Endothelial cell (in vitro differentiated cells): ENCODE measurements around the gene RPL31. TPM values are rescaled to one million over a fixed set of nuclear protein-coding genes. Genes with fewer than 3 reads are reported as not detected.
A peak's percentile ranks its signal among the peaks of the same experiment; 100 is the strongest.

Experiments
- DNase-seq: peaks from one replicate; pipeline ENCODE4 v3.0.0; 2021; ENCODE audit warnings: low spot score
- H3K27ac Mint-ChIP-seq: one replicate; pipeline ENCODE4 v1.8.0; 2021; ENCODE audit warnings: mixed read lengths, inconsistent platforms; ENCODE audit not compliant: unreplicated experiment
- H3K27me3 Mint-ChIP-seq: one replicate; pipeline ENCODE4 v1.8.0; 2021; ENCODE audit warnings: mild to moderate bottlenecking, moderate library complexity, mixed read lengths, inconsistent platforms; ENCODE audit not compliant: unreplicated experiment
- H3K36me3 Mint-ChIP-seq: one replicate; pipeline ENCODE4 v1.8.0; 2021; ENCODE audit warnings: mild to moderate bottlenecking, low read depth, mixed read lengths, inconsistent platforms; ENCODE audit not compliant: unreplicated experiment
- H3K4me1 Mint-ChIP-seq: one replicate; pipeline ENCODE4 v1.8.0; 2021; ENCODE audit warnings: mild to moderate bottlenecking, mixed read lengths, inconsistent platforms; ENCODE audit not compliant: unreplicated experiment
- H3K4me3 Mint-ChIP-seq: one replicate; pipeline ENCODE4 v1.8.0; 2021; ENCODE audit warnings: mild to moderate bottlenecking, mixed read lengths, inconsistent platforms; ENCODE audit not compliant: unreplicated experiment
- H3K9me3 Mint-ChIP-seq: one replicate; pipeline ENCODE4 v1.8.0; 2021; ENCODE audit warnings: mixed read lengths, inconsistent platforms; ENCODE audit not compliant: unreplicated experiment
- total RNA-seq: library from RNA; stranded (reverse); fragmentation: NEBNext Ultra II Directional; extraction: Animal tissue kit (Norgen Biotek cat#: 25700); gene quantifications from one replicate; pipeline ENCODE4 v1.2.1, GENCODE V29; 2021; ENCODE audit not compliant: unreplicated experiment
- TF ChIP-seq, protein P1 (sequence below): fragments of 200-600 bp; sonication (generic); IDR thresholded peaks from one replicate; pipeline ENCODE4 v1.5.0; 2021; ENCODE audit warnings: antibody characterized with exemption; ENCODE audit not compliant: unreplicated experiment

Gene RPL31
- total RNA-seq, 1 donor from 2014 or later: 1,589 TPM

DNA sequence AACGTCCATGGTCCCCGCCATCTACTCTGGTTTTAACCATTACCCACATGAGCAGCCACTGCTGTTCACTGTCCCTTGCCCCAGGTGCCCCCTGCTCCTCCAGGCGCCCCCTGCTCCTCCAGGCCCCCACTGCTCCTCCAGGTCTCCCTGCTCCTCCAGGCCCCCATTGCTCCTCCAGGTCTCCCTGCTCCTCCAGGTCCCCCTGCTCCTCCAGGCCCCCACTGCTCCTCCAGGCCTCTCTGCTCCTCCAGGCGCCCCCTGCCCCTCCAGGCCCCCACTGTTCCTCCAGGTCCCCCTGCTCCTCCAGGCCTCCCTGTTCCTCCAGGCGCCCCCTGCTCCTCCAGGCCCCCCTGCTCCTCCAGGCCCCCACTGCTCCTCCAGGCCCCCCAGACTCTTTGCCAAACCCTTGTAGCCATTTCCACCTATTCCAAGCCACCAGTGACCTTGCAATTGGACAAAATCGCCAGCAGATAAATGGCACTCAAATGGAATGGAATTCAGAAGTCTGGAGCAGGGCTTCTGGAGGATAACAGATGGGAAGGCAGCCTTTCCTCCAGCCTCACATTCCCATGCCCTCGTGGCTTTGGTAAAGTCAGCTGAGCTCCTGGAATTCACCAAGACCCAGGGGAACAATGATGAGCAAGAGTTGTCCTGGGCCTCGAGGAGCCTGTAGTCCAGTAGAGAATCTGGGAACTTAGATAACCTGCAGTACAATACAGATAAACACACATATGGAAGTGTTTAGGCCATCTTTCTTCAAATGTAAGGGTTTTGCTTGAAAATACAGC is 13.3 kb upstream of the RPL31 start:
- peak overlapping the region; percentile 77 for H3K4me3 Mint-ChIP-seq
- TF ChIP-seq, protein P1, sequence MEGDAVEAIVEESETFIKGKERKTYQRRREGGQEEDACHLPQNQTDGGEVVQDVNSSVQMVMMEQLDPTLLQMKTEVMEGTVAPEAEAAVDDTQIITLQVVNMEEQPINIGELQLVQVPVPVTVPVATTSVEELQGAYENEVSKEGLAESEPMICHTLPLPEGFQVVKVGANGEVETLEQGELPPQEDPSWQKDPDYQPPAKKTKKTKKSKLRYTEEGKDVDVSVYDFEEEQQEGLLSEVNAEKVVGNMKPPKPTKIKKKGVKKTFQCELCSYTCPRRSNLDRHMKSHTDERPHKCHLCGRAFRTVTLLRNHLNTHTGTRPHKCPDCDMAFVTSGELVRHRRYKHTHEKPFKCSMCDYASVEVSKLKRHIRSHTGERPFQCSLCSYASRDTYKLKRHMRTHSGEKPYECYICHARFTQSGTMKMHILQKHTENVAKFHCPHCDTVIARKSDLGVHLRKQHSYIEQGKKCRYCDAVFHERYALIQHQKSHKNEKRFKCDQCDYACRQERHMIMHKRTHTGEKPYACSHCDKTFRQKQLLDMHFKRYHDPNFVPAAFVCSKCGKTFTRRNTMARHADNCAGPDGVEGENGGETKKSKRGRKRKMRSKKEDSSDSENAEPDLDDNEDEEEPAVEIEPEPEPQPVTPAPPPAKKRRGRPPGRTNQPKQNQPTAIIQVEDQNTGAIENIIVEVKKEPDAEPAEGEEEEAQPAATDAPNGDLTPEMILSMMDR: no peak
- H3K36me3 Mint-ChIP-seq: peaks cover 31% of the 10 kb centered on the region
- H3K4me1 Mint-ChIP-seq: peaks cover 8% of the 10 kb centered on the region
- H3K9me3 Mint-ChIP-seq: no peaks in the 10 kb centered on the region
- peaks cover 8% of the 10 kb centered on the region for H3K27me3 Mint-ChIP-seq
- H3K27ac Mint-ChIP-seq: no peak overlapping the region
- no peak for DNase-seq

DNA sequence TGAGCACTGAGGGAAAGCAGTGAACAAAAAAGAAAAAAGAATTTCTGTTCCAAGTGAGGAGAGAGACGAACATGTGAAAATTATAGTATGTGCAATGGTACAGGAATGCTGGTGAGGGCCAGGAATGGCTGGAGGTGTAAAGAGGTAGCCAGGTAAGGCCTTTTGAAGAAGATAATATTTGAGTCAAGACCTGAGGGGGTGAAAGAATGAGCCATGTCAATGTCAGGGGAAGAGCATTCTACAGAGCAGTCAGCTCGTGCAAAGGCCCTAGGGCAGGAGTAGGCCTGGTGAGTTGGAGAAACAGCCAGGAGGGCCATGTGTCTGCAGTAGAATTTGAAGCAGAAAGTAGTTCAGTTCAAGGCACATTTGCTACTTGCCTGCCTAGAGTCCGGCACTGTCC is 12.4 kb upstream of the RPL31 start:
- H3K4me3 Mint-ChIP-seq: peak overlapping the region; percentile 11

DNA sequence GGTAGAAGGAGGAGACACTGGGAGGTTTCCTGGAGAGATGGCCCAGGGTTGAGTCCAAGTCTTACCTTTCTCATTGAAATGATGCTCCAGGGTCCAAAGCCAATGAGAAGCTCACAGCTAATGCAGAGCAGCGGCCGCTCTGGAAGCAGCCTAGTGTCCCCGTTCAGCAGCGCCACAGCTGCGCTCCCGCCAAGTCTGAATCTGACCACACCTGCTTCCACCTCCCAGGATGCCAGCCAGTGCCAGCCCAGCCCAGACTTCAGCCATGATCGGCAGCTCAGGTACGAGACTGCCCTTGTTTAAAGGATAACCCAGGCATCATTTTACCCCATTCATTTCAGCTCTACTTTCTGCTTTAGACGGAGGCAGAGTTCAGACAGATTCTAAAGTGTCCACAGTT is 11.9 kb upstream of the RPL31 start:
- Mint-ChIP-seq H3K27ac (no peak overlapping the region), H3K36me3 (peaks cover 39% of the 10 kb centered on the region), H3K4me3 (no peak overlapping the region), H3K27me3 (peaks cover 13% of the 10 kb centered on the region), H3K9me3 (no peaks in the 10 kb centered on the region), H3K4me1 (peaks cover 4% of the 10 kb centered on the region)
- TF ChIP-seq, protein P1: no peak
- DNase-seq: no peak

More for the DNA sequence above, 12.4 kb upstream of the RPL31 start:
- peaks cover 39% of the 10 kb centered on the region for H3K36me3 Mint-ChIP-seq
- H3K27ac Mint-ChIP-seq: no peak overlapping the region
- peaks cover 4% of the 10 kb centered on the region for H3K4me1 Mint-ChIP-seq
- no peak for DNase-seq
- H3K27me3 Mint-ChIP-seq: peaks cover 13% of the 10 kb centered on the region
- TF ChIP-seq, protein P1: no peak
- no peaks in the 10 kb centered on the region for H3K9me3 Mint-ChIP-seq

DNA sequence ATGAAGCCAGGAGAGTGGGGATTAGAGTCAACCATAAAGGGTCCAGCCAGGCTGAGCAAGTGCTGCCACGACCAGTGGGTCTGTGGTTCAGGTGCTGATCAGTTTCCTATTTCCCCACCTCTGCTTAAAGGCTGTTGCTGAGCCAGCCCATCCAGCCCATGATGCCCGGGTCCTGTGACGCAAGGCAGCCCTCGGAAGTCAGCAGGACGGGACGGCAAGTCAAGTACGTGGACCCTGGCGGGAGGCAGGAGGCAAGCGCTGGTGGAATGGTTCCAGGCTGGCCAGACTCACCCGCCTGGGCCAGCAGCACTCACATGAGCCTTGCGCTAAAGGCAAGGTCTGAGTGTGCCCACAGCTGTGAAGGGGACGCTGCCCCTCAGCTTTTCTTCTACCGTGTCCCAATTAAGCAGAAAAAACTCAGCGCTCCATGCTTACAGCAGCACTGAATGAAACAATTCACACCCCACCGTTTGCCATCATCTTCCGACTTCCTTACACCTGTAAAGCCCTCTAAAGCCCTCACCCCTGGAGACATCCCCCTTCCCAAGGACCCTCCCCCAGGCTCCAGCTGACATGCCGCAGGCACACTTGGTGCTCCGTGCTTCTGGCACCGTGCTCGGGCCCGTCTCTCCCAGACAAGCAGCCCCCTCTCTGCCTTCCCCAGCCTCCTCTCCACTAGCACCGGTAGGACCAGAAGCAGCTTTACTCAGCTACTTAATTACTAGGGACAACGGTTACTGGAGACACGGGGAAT is 11.3 kb upstream of the RPL31 start:
- Mint-ChIP-seq H3K27me3 (peaks cover 13% of the 10 kb centered on the region), H3K36me3 (peaks cover 37% of the 10 kb centered on the region), H3K4me1 (peaks cover 4% of the 10 kb centered on the region), H3K9me3 (no peaks in the 10 kb centered on the region), H3K27ac (no peak overlapping the region), H3K4me3 (no peak overlapping the region)
- no peak for DNase-seq
- TF ChIP-seq, protein P1: no peak

DNA sequence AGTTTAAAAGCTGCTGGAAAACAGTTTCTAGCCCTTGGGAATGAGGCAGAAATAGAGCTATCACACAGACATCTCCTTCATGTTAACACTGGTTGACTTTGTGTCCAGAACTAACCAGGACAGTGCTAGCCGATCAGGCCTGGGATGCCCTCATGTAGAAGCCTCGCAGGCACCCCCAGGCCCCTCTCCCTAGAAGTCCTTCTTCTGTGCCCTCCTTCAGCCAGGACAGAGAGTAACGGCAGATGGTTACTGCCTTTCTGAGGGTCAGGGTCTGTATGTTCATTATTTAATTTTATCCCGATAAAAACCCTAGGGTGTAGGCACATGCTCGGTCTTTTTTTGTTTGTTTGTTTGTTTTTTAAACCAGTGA is 10.7 kb upstream of the RPL31 start:
- H3K27me3 Mint-ChIP-seq: peaks cover 13% of the 10 kb centered on the region
- H3K4me1 Mint-ChIP-seq: peaks cover 7% of the 10 kb centered on the region
- peaks cover 37% of the 10 kb centered on the region for H3K36me3 Mint-ChIP-seq
- DNase-seq: no peak
- H3K27ac Mint-ChIP-seq: no peak overlapping the region
- TF ChIP-seq, protein P1: no peak
- no peaks in the 10 kb centered on the region for H3K9me3 Mint-ChIP-seq
- H3K4me3 Mint-ChIP-seq: no peak overlapping the region
